ENCODE data around the gene TTC6.

DNA sequence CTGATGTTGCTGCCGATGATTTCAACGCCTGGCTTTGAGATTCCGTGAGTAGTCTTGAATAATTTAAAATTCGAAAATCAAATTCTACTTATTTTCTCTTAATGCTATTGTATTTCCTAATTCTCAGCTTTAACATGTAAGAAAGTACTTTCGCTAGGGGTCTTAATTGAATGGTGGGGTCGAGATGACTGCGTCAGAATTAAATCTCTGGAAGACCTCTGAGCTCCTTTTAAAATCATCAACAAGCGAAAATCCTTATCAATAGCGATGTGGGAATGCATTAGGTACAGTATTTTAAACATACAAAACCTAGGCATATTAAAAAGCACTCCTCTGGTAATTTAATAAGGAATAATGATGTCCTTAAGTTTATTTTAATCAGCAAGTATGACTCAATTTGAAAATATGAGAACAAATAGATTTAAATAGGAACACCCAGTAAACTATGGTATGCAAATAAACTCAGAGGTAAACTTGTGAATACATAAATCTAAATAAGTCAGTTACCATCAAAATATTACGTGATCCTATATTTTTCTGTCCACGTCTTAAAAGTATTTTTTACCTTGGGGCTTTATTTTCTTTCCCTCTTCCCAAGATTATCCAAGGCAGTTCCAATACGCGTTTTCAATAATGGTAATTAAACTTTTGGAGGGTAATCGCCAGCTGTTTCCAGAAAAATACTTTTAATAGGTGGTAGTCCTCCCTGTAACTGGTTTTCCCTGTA lies 1.8 kb upstream of the TTC6 start:
- no peak for TF ChIP-seq EZH2 (IDR thresholded peaks at IDR 0.05; ENCODE audit: insufficient read depth, poor library complexity, severe bottlenecking)
- TF ChIP-seq EZH2phosphoT487 (IDR thresholded peaks at IDR 0.05; ENCODE audit: insufficient read depth, low read depth): no peak
